ENCODE measurements around the gene DCX. TPM values are rescaled to one million over a fixed set of nuclear protein-coding genes. Genes with fewer than 3 reads are reported as not detected.

The DCX gene
- total and polyA plus RNA-seq, 2 experiments from 2014 or later: 0.34 to 1.2 TPM

DNA sequence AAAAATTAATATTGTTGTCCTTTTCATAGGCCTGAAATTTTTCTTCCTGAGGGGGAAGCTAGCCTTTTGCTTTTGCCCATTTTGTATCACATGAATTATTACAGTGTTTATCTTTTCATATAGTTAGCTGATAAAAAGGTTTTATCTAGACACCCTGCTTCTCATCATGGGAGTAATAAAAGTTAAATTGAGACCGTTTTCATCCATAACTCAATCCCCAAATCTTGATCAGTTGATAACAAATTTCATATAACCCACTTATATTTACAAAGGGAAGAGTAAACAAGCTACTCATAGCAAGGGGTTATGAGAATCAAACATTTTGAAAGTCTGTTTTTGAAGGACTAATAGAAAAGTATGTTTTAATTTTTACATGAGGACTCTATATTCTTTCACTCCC, 23.5 kb upstream of the DCX start:
- no peak overlapping the region for H2AFZ ChIP-seq
- H3K36me3 ChIP-seq (replicated peaks; ENCODE audit: insufficient read depth, low read depth): no peaks in the 10 kb centered on the region
- no peaks in the 10 kb centered on the region for H3K79me2 ChIP-seq
- no peak overlapping the region for H3K4me3 ChIP-seq
- no peak overlapping the region for H3K27ac ChIP-seq
- H4K20me1 ChIP-seq (ENCODE audit: insufficient read depth, poor library complexity, severe bottlenecking): no peaks in the 10 kb centered on the region
- no peaks in the 10 kb centered on the region for H3K9me3 ChIP-seq (ENCODE audit: low read depth)
- no peak overlapping the region for H3K4me2 ChIP-seq
- WGBS (ENCODE audit: low lambda C conversion rate, missing lambda C conversion rate): 47% methylated on average over 1 of the region's 1 CpG
- H3K9me2 ChIP-seq (replicated peaks; ENCODE audit: insufficient read depth): no peaks in the 10 kb centered on the region
- DNase-seq (ENCODE audit: low spot score): no peak
- no peaks in the 10 kb centered on the region for H3K4me1 ChIP-seq (ENCODE audit: insufficient read depth)
- TF ChIP-seq EZH2phosphoT487 (IDR thresholded peaks at IDR 0.05; ENCODE audit: low read depth, severe bottlenecking, unreplicated experiment): no peak
- TF ChIP-seq CTCF (IDR thresholded peaks at IDR 0.05; ENCODE audit: poor library complexity): no peak
- TF ChIP-seq EZH2 (IDR thresholded peaks at IDR 0.05; ENCODE audit: borderline replicate concordance): no peak
- H3K27me3 ChIP-seq: no peaks in the 10 kb centered on the region

- no peak overlapping the region for H3K4me2 ChIP-seq
- H3K27me3 ChIP-seq: no peaks in the 10 kb centered on the region
- 76% methylated on average over 2 of the region's 2 CpGs for WGBS (ENCODE audit: low lambda C conversion rate, missing lambda C conversion rate)
- no peaks in the 10 kb centered on the region for H3K36me3 ChIP-seq (replicated peaks; ENCODE audit: insufficient read depth, low read depth)
- no peaks in the 10 kb centered on the region for H3K4me1 ChIP-seq (ENCODE audit: insufficient read depth)
- TF ChIP-seq EZH2phosphoT487 (IDR thresholded peaks at IDR 0.05; ENCODE audit: low read depth, severe bottlenecking, unreplicated experiment) (no peak), CTCF (IDR thresholded peaks at IDR 0.05; ENCODE audit: poor library complexity) (no peak), EZH2 (IDR thresholded peaks at IDR 0.05; ENCODE audit: borderline replicate concordance) (no peak)
- no peak overlapping the region for H3K4me3 ChIP-seq
- H3K9me2 ChIP-seq (replicated peaks; ENCODE audit: insufficient read depth): no peaks in the 10 kb centered on the region
- DNase-seq (ENCODE audit: low spot score): no peak
- no peaks in the 10 kb centered on the region for H3K79me2 ChIP-seq
- H3K27ac ChIP-seq: no peak overlapping the region
- no peak overlapping the region for H2AFZ ChIP-seq
- H4K20me1 ChIP-seq (ENCODE audit: insufficient read depth, poor library complexity, severe bottlenecking): no peaks in the 10 kb centered on the region
- H3K9me3 ChIP-seq (ENCODE audit: low read depth): no peaks in the 10 kb centered on the region
Measured at GRCh38 chrX:111431001-111431400, 19.0 kb upstream of the DCX start.

- Histone ChIP-seq H3K27me3 (no peaks in the 10 kb centered on the region), H3K79me2 (no peaks in the 10 kb centered on the region), H3K9me2 (replicated peaks; ENCODE audit: insufficient read depth) (no peaks in the 10 kb centered on the region), H3K4me1 (ENCODE audit: insufficient read depth) (no peaks in the 10 kb centered on the region), H3K36me3 (replicated peaks; ENCODE audit: insufficient read depth, low read depth) (no peaks in the 10 kb centered on the region), H3K9me3 (ENCODE audit: low read depth) (no peaks in the 10 kb centered on the region), H3K27ac (no peak overlapping the region), H3K4me2 (no peak overlapping the region), H4K20me1 (ENCODE audit: insufficient read depth, poor library complexity, severe bottlenecking) (no peaks in the 10 kb centered on the region), H3K4me3 (no peak overlapping the region), H2AFZ (no peak overlapping the region)
- WGBS (ENCODE audit: low lambda C conversion rate, missing lambda C conversion rate): 32% methylated on average over 2 of the region's 2 CpGs
- DNase-seq (ENCODE audit: low spot score): no peak
- TF ChIP-seq EZH2 (IDR thresholded peaks at IDR 0.05; ENCODE audit: borderline replicate concordance): no peak
- TF ChIP-seq CTCF (IDR thresholded peaks at IDR 0.05; ENCODE audit: poor library complexity): no peak
- no peak for TF ChIP-seq EZH2phosphoT487 (IDR thresholded peaks at IDR 0.05; ENCODE audit: low read depth, severe bottlenecking, unreplicated experiment)
Measured at GRCh38 chrX:111411557-111411956, 435 bp downstream of the DCX start.

DNA sequence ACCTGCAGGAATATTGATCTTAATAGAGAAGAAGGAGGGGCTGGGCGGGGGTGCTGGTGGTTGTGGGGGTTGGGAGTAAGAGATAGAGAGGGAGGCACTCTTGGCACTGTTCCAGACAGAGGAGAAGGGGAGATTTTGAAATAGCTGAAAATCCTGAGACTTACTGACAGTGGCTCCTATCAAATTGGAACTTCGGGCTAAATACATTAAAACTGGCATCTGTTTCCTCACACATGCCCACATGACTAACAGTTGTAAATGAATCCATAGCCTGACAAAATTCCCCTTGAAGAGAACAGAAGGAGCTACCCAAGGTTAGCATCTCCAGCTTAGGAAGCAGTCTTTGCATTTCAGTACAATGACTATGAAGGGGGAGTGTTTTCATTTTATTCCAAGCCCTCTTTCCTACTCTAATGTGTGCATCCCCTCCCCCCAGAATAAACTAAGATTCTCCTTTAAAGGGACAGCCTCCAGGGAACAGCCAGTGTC, 1.4 kb downstream of the DCX start:
- no peak overlapping the region for H2AFZ ChIP-seq
- no peaks in the 10 kb centered on the region for H4K20me1 ChIP-seq (ENCODE audit: insufficient read depth, poor library complexity, severe bottlenecking)
- no peaks in the 10 kb centered on the region for H3K9me3 ChIP-seq (ENCODE audit: low read depth)
- H3K27me3 ChIP-seq: no peaks in the 10 kb centered on the region
- no peaks in the 10 kb centered on the region for H3K36me3 ChIP-seq (replicated peaks; ENCODE audit: insufficient read depth, low read depth)
- no peaks in the 10 kb centered on the region for H3K79me2 ChIP-seq
- no peak for DNase-seq (ENCODE audit: low spot score)
- H3K27ac ChIP-seq: no peak overlapping the region
- no peak overlapping the region for H3K4me2 ChIP-seq
- WGBS (ENCODE audit: low lambda C conversion rate, missing lambda C conversion rate): 38% methylated on average over 2 of the region's 2 CpGs
- no peaks in the 10 kb centered on the region for H3K9me2 ChIP-seq (replicated peaks; ENCODE audit: insufficient read depth)
- TF ChIP-seq CTCF (IDR thresholded peaks at IDR 0.05; ENCODE audit: poor library complexity): no peak
- no peak for TF ChIP-seq EZH2phosphoT487 (IDR thresholded peaks at IDR 0.05; ENCODE audit: low read depth, severe bottlenecking, unreplicated experiment)
- no peak for TF ChIP-seq EZH2 (IDR thresholded peaks at IDR 0.05; ENCODE audit: borderline replicate concordance)
- no peak overlapping the region for H3K4me3 ChIP-seq
- H3K4me1 ChIP-seq (ENCODE audit: insufficient read depth): no peaks in the 10 kb centered on the region

Data from hepatocyte (in vitro differentiated cells).